Astrocyte of the spinal cord (primary cell): ENCODE results near the gene ARMC8.

ENCODE experiments used
- DNase-seq: peaks from one replicate; pipeline ENCODE4 v3.0.0; 2011; ENCODE audit warnings: low read depth, low spot score
- H3K4me3 ChIP-seq: 2 replicates; pipeline ENCODE4 v1.5.1; 2011; ENCODE audit warnings: low read depth, mild to moderate bottlenecking, low read length, moderate library complexity
- CTCF ChIP-seq: IDR thresholded peaks from 2 replicates; pipeline ENCODE4 v1.5.1; 2012; ENCODE audit warnings: low read depth, mild to moderate bottlenecking, low read length, inconsistent platforms
- in situ Hi-C: cut with HindIII; loops from 2 replicates; pipeline ENCODE4 v1.10.0; 2017; ENCODE audit warnings: low sequenced_read_pairs

The ARMC8 gene

DNA sequence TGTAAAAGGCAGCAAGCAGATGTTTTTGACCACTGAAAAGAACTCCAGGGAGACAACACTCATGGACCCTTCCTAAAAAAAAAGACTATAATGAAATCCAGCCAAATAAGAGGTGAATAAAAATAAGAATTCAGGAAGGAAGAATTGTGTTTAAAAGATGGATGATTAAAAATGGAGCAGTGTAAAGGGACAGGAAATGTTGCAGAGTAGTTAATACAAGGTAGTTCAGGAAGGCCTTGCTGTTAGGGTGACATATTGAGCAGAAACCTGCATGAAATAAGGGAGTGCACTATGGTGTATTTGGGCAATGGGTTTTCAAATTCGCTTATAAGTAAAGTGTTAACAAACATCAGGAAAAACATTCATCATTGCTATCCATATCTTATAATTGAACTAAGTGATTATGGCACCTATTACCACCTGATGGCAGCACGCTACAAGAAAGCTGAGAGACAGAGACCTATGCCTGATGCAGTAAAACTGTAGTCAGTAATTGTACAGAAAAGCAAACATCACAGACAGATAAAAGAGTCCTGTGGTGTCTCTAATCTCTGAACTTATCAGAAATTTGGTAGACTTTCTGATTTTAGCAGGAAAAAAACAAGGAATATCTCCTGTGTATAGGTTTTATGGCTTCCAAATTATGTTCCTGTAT, 6.6 kb upstream of the ARMC8 start:
- no peak overlapping the region for H3K4me3 ChIP-seq
- peak; percentile 62 for TF ChIP-seq CTCF
- DNase-seq: peak; percentile 54
- in situ Hi-C loops: no loop called here

DNA sequence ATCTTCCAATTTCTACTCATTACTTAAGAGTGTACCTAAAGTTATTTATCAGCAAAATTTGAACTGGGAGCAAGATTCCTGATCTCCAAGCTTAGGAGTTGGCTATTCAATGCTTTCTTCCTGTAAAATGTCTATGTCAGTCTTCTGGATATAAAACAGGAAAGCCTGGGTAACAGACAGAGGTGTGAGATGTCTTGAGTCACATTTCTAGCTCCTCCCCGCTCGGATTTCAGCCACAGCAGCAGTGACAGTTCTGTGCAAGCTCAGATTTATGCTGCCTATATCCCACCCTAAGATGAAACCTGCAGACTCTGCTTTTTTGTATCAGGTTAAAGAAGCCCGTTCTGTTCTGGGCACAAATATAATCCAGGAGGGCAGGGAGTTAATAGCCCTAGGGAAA, 2.1 kb upstream of the ARMC8 start:
- H3K4me3 ChIP-seq: no peak overlapping the region
- in situ Hi-C loops: no loop called here
- no peak for TF ChIP-seq CTCF
- no peak for DNase-seq

DNA sequence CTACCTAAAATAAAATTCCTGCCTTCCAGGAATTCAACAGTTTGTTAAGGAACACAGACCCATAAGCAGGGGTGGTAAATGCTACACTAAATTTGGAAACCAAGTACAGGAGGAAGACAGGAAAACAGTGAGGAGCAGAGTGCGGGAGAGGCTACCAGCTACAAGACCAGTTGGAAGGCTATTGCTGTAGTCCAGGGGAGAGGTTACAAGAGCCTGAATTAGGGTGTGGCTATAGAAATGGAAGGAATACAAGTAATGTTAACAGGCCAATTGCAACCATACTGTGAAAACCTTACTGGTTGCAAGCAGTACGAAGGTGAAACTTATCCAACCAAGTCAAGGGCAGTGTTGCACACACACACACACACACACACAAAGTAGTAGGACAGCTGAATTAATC, 880 bp upstream of the ARMC8 start:
- TF ChIP-seq CTCF: no peak
- H3K4me3 ChIP-seq: no peak overlapping the region

GRCh38 chr3:138186803-138187295, 252 bp upstream of the ARMC8 start:
- no peak for DNase-seq
- H3K4me3 ChIP-seq: peak overlapping the region; percentile 94
- no peak for TF ChIP-seq CTCF
- in situ Hi-C loops: no loop called here

More for the DNA sequence above, 880 bp upstream of the ARMC8 start:
- DNase-seq: no peak
- in situ Hi-C loops: no loop called here

DNA sequence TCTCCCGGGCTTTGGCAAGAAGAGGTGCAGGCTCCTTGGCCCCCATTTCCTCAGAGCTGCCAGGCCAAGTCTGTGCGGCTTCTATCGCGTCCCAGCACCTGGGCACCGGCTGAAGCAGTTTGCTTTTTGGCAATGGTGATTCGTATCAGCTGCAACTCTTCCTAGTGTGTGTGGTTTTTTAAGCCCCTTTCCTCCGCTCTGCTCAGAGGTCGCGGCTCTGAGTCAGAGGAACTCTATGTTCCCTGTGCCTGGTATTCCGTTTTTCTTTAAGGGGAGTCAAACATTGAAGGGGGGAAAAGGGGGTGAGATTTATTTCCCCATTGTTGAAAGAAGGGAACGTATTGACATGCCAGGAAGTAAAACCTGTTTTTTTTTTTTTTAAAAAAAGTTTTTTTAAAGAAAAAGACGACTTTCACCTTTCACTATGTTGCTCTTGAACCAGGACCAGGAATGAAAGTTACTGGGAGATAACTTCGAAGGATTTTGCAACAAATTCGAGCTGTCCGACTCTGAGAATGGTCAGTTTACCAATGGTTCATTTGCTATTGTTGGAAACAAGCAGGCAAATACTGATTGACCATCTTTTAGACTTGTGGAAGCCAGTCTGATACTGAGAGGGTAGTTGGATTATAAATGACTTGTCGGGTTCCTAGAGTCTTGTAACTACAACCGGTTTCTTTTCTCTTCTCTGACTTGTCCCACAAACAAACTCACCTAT, 1.1 kb downstream of the ARMC8 start:
- TF ChIP-seq CTCF: no peak
- in situ Hi-C loops: no loop called here
- H3K4me3 ChIP-seq: peak overlapping the region; percentile 94
- peak; percentile 67 for DNase-seq

DNA sequence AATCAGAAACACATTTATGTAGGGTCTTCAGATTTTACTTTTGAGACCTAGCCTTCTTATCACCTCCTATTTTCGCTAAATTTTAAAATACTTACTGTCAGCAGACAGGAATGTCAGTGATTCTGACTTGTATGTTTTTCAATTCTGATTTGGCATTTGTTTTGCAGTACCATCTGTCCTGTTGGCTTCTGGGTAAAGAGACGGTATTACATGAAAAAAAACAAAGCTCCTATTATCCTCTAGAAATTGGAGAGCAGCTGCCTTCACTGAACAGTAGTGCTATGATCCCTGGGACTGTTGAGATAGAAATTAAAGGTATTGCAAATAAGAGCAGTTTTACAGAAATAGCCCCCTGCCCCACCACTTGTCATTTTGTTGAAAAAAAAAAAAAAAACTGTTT, 8.4 kb downstream of the ARMC8 start:
- in situ Hi-C loops: no loop called here
- H3K4me3 ChIP-seq: no peak overlapping the region
- TF ChIP-seq CTCF: no peak
- DNase-seq: no peak
